GM15510 (cell line): ENCODE results near the gene ADGRG4.
"Not testable (repeated sequence)": the region's sequence is repeated elsewhere in the genome, so short reads cannot be mapped to it uniquely, and the experiment has no call there.

Experiments used
- POLR2A ChIP-seq: IDR thresholded peaks from 3 replicates; pipeline ENCODE4 v1.6.1; 2011; ENCODE audit warnings: borderline replicate concordance; ENCODE audit not compliant: insufficient read length; ENCODE audit errors: extremely low read depth

ADGRG4 gene, protein sequence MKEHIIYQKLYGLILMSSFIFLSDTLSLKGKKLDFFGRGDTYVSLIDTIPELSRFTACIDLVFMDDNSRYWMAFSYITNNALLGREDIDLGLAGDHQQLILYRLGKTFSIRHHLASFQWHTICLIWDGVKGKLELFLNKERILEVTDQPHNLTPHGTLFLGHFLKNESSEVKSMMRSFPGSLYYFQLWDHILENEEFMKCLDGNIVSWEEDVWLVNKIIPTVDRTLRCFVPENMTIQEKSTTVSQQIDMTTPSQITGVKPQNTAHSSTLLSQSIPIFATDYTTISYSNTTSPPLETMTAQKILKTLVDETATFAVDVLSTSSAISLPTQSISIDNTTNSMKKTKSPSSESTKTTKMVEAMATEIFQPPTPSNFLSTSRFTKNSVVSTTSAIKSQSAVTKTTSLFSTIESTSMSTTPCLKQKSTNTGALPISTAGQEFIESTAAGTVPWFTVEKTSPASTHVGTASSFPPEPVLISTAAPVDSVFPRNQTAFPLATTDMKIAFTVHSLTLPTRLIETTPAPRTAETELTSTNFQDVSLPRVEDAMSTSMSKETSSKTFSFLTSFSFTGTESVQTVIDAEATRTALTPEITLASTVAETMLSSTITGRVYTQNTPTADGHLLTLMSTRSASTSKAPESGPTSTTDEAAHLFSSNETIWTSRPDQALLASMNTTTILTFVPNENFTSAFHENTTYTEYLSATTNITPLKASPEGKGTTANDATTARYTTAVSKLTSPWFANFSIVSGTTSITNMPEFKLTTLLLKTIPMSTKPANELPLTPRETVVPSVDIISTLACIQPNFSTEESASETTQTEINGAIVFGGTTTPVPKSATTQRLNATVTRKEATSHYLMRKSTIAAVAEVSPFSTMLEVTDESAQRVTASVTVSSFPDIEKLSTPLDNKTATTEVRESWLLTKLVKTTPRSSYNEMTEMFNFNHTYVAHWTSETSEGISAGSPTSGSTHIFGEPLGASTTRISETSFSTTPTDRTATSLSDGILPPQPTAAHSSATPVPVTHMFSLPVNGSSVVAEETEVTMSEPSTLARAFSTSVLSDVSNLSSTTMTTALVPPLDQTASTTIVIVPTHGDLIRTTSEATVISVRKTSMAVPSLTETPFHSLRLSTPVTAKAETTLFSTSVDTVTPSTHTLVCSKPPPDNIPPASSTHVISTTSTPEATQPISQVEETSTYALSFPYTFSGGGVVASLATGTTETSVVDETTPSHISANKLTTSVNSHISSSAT (N-terminal part only)

GRCh38 chrX:136300721-136301120 is at the start of gene ADGRG4:
ADGRG4 (plus strand) TSS chrX:136300963; CDS start chrX:136308778, 7,815 bp downstream.
- TF ChIP-seq POLR2A: not testable (repeated sequence)

GRCh38 chrX:136251041-136251991 is 49.4 kb upstream of the ADGRG4 start, which contains the start of gene MAP7D3:
MAP7D3 (minus strand) TSS chrX:136251400; CDS start chrX:136251358, 42 bp downstream.
- peak; percentile 76 for TF ChIP-seq POLR2A

GRCh38 chrX:136255541-136255940 is 45.2 kb upstream of the ADGRG4 start:
- TF ChIP-seq POLR2A: no peak

DNA sequence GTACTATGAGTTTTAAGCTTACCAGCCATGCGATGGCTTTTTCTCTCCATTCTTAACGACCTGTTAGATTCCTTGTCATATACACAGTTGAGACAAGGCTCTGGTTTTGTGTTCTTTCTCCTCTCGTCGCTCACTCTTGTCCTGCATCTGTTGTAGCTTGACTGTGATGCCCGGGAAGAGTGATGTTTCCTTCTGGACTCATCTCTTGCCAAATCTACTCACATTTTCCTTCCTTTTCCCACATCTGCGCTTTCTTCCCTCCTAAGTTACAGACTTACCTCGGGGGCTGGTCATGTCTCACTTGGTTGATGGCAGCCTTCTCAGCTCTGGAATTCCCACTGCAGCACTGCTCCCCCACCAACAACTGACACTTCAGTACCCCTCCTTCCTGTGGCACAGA is 44.7 kb upstream of the ADGRG4 start:
- no peak for TF ChIP-seq POLR2A

GRCh38 chrX:136258951-136259350 is 41.8 kb upstream of the ADGRG4 start:
- no peak for TF ChIP-seq POLR2A

GRCh38 chrX:136259543-136259942 is 41.2 kb upstream of the ADGRG4 start:
- TF ChIP-seq POLR2A: no peak

DNA sequence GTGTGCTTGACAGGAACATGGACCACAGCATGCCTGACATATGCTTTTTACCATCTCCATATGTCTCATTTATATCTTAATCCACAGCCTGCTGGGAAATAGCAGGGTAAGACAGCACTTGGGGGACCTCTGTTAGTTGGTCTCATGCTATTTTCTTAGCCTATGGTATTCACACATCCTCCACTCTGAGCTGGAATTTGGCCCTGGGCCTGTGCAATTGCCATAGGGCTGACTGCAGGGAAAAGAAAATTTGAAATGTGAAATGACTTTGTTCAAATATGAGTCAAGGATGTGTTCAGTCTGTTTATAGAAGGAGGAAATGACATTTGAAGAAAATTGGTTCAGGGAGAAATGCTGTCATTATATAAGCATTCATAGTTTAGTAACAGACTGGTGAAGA is 40.0 kb upstream of the ADGRG4 start:
- no peak for TF ChIP-seq POLR2A

DNA sequence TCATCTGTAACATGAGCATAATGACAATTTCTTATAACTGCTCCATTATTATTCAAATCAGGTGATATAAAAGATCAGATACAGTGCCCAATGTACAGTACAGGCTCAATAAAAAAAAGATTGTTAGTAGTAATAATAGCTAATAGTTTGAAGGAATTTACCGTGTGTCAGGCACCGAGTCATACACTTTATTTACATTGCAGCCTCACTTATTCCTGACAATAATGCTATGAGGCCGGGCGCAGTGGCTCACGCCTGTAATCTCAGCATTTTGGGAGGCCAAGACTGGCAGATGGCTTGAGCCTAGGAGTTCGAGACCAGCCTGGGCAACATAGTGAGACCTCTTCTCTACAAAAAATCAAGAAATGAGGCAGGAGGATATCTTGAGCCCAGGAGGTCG is 39.4 kb upstream of the ADGRG4 start:
- no peak for TF ChIP-seq POLR2A

DNA sequence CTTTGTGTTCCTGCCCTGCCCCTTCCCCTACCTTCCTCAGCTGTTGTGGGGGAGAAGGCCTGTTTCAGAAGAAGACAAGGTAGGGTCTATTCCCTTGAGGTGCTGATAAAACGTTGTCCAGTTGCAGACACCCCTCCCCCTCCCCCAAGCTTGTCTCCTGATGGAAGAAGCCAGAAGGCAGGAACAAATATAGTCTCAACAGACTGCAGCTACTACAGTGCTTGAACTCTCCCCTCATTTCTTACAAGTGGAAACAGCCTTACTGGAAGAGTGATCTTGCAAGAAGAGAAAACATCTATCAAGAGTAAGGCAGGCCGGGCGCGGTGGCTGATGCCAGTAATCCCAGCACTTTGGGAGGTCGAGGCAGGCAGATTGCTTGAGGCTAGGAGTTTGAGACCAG is 38.5 kb upstream of the ADGRG4 start:
- no peak for TF ChIP-seq POLR2A

- no peak for TF ChIP-seq POLR2A
Measured at GRCh38 chrX:136262812-136263315, 37.9 kb upstream of the ADGRG4 start.

- TF ChIP-seq POLR2A: no peak
Measured at GRCh38 chrX:136266828-136267227, 33.9 kb upstream of the ADGRG4 start.

GRCh38 chrX:136268051-136269048 is 32.4 kb upstream of the ADGRG4 start:
- no peak for TF ChIP-seq POLR2A

DNA sequence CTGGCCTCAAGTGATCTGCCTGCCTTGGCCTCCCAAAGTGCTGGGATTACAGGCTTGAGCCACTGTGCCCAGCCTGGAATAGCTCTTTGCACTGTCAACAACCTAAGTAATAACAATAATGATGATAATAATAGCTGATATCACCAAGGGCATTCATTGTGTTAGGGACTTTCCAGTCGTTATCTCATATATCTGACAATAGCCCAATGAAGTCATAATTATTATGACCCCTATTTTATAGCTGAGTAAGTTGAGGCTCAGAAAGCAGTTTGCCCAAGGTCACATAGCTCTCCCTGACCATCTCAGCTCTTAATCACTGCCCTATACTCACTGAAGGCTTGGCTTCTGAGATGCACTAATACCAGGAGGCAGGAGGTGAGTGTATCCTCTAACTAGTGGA is 30.8 kb upstream of the ADGRG4 start:
- no peak for TF ChIP-seq POLR2A

GRCh38 chrX:136271300-136271699 is 29.5 kb upstream of the ADGRG4 start:
- no peak for TF ChIP-seq POLR2A
